Smooth muscle cell (in vitro differentiated cells): ENCODE data around the gene CHMP6. TPM values are rescaled to one million over a fixed set of nuclear protein-coding genes. Genes with fewer than 3 reads are reported as not detected.

Experiments
- DNase-seq: peaks from one replicate; lab custom pipeline; 2025; ENCODE audit not compliant: unreplicated experiment; lab: John Stamatoyannopoulos, UW
- H2AFZ ChIP-seq: fragments of 200-600 bp; sonication (generic); 2 replicates; pipeline ENCODE4 v1.6.0; 2016; ENCODE audit warnings: antibody characterized with exemption, low read depth, mild to moderate bottlenecking
- H3F3A ChIP-seq: fragments of 200-600 bp; sonication (generic); 2 replicates; pipeline ENCODE4 v1.6.0; 2017; ENCODE audit warnings: antibody characterized with exemption, low read depth
- H3K27ac ChIP-seq: fragments of 200-600 bp; sonication (generic); 2 replicates; pipeline ENCODE4 v1.5.1; 2016; ENCODE audit warnings: low read depth, mild to moderate bottlenecking
- H3K27me3 ChIP-seq: fragments of 200-600 bp; sonication (generic); 2 replicates; pipeline ENCODE4 v1.6.1; 2016; ENCODE audit warnings: low read depth, mild to moderate bottlenecking
- H3K36me3 ChIP-seq: fragments of 200-600 bp; sonication (generic); 2 replicates; pipeline ENCODE4 v1.5.1; 2016; ENCODE audit warnings: low read depth
- H3K4me1 ChIP-seq: fragments of 200-600 bp; sonication (generic); 2 replicates; pipeline ENCODE4 v1.5.1; 2016; ENCODE audit warnings: low read depth
- H3K4me2 ChIP-seq: fragments of 200-600 bp; sonication (generic); 2 replicates; pipeline ENCODE4 v1.6.0; 2016; ENCODE audit warnings: mild to moderate bottlenecking
- H3K4me3 ChIP-seq: fragments of 200-600 bp; sonication (generic); 2 replicates; pipeline ENCODE4 v1.5.1; 2016; ENCODE audit warnings: mild to moderate bottlenecking
- H3K79me2 ChIP-seq: fragments of 200-600 bp; sonication (generic); 2 replicates; pipeline ENCODE4 v1.6.0; 2016; ENCODE audit warnings: low read depth, mild to moderate bottlenecking
- H3K9ac ChIP-seq: fragments of 200-600 bp; sonication (generic); 2 replicates; pipeline ENCODE4 v1.6.0; 2016; ENCODE audit warnings: low read depth
- H3K9me3 ChIP-seq: fragments of 200-600 bp; sonication (generic); replicated peaks from 2 replicates; pipeline ENCODE4 v1.5.1; 2016; ENCODE audit warnings: low read depth
- H4K20me1 ChIP-seq: fragments of 200-600 bp; sonication (generic); 2 replicates; pipeline ENCODE4 v1.6.0; 2016; ENCODE audit warnings: low read depth
- CTCF ChIP-seq: fragments of 200-600 bp; sonication (generic); IDR thresholded peaks from 2 replicates; pipeline ENCODE4 v1.5.1; 2017; ENCODE audit warnings: borderline replicate concordance, mild to moderate bottlenecking, antibody characterized with exemption; ENCODE audit not compliant: insufficient read depth, poor library complexity, severe bottlenecking
- WGBS: methylation state at CpG from one replicate; pipeline ENCODE4 v1.1.7; 2016; ENCODE audit warnings: low lambda C conversion rate; 5-methylcytosine and 5-hydroxymethylcytosine counted together
- polyA plus RNA-seq: library from polyadenylated mRNA; unstranded; fragments of >200 nt; fragmentation: Nextera tagmentation; extraction: Ambion mirVana; gene quantifications from 2 replicates; pipeline ENCODE4 v1.2.1, GENCODE V29; 2016
- total RNA-seq: library from RNA; depleted of rRNA; stranded (reverse); fragments of >200 nt; gene quantifications from 2 replicates; pipeline ENCODE4 v1.2.3, GENCODE V29; 2014

Gene CHMP6
- total and polyA plus RNA-seq, 2 experiments from 2014 or later: 5.8 to 21.5 TPM

- Histone ChIP-seq H3F3A (no peaks in the 10 kb centered on the region), H3K4me1 (no peaks in the 10 kb centered on the region), H3K79me2 (no peaks in the 10 kb centered on the region), H3K9ac (no peak overlapping the region), H3K4me3 (no peak overlapping the region), H3K9me3 (no peaks in the 10 kb centered on the region), H3K27me3 (no peaks in the 10 kb centered on the region), H3K4me2 (no peak overlapping the region), H3K36me3 (no peaks in the 10 kb centered on the region), H2AFZ (no peak overlapping the region), H4K20me1 (no peaks in the 10 kb centered on the region), H3K27ac (no peak overlapping the region)
- TF ChIP-seq CTCF: no peak
- no peak for DNase-seq
- WGBS: 78% methylated on average over 24 of the region's 26 CpGs
These were observed 20.6 kb upstream of the CHMP6 start for GRCh38 chr17:80970762-80971703.

GRCh38 chr17:80971704-80972304, 19.8 kb upstream of the CHMP6 start:
- Histone ChIP-seq H4K20me1 (no peaks in the 10 kb centered on the region), H3K79me2 (no peaks in the 10 kb centered on the region), H3K36me3 (no peaks in the 10 kb centered on the region), H3K27ac (no peak overlapping the region), H3K4me3 (no peak overlapping the region), H3K27me3 (no peaks in the 10 kb centered on the region), H2AFZ (no peak overlapping the region), H3K9ac (no peak overlapping the region), H3K4me2 (no peak overlapping the region), H3K4me1 (no peaks in the 10 kb centered on the region), H3K9me3 (no peaks in the 10 kb centered on the region), H3F3A (no peaks in the 10 kb centered on the region)
- WGBS: 93% methylated on average over 13 of the region's 13 CpGs
- DNase-seq: no peak
- no peak for TF ChIP-seq CTCF

GRCh38 chr17:80976701-80977100, 14.9 kb upstream of the CHMP6 start:
- Histone ChIP-seq H3K9me3 (no peaks in the 10 kb centered on the region), H3K27ac (no peak overlapping the region), H3K79me2 (no peaks in the 10 kb centered on the region), H3K36me3 (no peaks in the 10 kb centered on the region), H3K4me2 (no peak overlapping the region), H3K4me3 (no peak overlapping the region), H3K4me1 (no peaks in the 10 kb centered on the region), H2AFZ (no peak overlapping the region), H3F3A (no peaks in the 10 kb centered on the region), H3K9ac (no peak overlapping the region), H3K27me3 (no peaks in the 10 kb centered on the region), H4K20me1 (no peaks in the 10 kb centered on the region)
- no peak for TF ChIP-seq CTCF
- no peak for DNase-seq
- 87% methylated on average over 3 of the region's 3 CpGs for WGBS

- WGBS: 92% methylated on average over 4 of the region's 4 CpGs
- Histone ChIP-seq H3K4me3 (no peak overlapping the region), H3K9ac (no peak overlapping the region), H3K4me2 (no peak overlapping the region), H3K27me3 (no peaks in the 10 kb centered on the region), H2AFZ (no peak overlapping the region), H3K9me3 (no peaks in the 10 kb centered on the region), H3F3A (no peaks in the 10 kb centered on the region), H4K20me1 (no peaks in the 10 kb centered on the region), H3K79me2 (no peaks in the 10 kb centered on the region), H3K27ac (no peak overlapping the region), H3K4me1 (no peaks in the 10 kb centered on the region), H3K36me3 (no peaks in the 10 kb centered on the region)
- TF ChIP-seq CTCF: no peak
- no peak for DNase-seq
These were observed 14.5 kb upstream of the CHMP6 start for GRCh38 chr17:80977172-80977571.
